NOMO-1 (cell line): Measurements from ENCODE around the gene IL17RE.
"Not testable (repeated sequence)": the region's sequence is repeated elsewhere in the genome, so short reads cannot be mapped to it uniquely, and the experiment has no call there.

ENCODE experiments used
- DNase-seq, 2 experiments: peaks; one replicate each; lab custom pipeline; 2025; ENCODE audit not compliant: unreplicated experiment in 2 of 2; lab: John Stamatoyannopoulos, UW

The IL17RE gene

DNA sequence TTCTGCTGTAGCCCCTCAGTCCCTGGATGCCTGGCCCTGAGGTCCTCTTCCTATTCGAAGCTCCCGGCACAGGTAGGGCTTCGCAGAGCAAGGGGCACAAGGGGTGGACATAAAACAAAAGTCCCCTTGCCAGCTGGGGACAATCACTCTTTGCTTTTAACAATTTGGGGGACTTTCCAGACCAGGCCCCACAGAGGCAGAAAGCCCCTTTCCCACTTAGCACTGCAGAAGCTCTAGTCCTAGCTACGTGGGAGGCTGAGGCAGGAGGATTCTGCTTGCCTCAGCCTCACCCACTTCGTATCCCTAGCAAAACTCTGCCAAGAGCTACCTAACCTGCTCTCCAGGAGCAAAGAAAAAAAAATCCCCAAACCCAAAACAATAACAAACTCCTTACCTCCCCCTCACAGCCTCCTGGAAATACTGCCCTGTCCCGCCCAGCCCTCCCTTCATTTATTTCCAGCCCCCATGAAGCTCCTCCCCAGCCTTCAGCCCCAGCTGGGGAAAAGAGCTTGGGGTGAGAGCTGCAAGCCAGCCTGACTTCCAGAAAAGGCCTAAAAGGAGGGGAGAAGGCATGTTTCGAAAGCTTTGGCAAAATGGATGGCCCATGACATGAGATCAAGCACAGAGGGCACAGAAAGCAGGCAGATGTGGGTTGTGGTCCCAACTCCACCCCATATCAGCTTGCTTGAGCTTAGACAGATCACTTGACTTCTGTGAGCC is 22.7 kb upstream of the IL17RE start, which contains the start of gene CIDEC:
Gene CIDEC (minus strand): TSS at position 424 of the 720 bp plus-strand sequence. CDS start 1,767 bp downstream, outside the sequence.
- no peak for DNase-seq

DNA sequence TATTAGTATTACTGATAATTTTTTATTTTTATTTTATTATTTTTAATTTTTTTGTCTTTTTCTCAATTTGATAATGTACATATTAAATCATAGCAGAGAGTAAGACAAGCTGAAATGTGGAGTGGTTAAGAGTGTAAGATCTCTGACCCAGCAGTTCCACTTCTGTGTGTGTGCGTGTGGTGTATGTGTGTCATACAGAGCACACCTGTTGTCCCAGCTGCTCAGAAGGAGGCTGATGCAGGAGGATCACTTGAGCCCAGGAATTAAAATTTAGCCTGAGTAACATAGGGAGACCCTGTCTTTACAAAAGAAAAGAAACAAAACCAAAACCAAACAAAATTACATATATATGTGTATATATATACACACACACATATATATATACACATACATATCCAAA is 21.2 kb upstream of the IL17RE start:
- DNase-seq, result no peak

DNA sequence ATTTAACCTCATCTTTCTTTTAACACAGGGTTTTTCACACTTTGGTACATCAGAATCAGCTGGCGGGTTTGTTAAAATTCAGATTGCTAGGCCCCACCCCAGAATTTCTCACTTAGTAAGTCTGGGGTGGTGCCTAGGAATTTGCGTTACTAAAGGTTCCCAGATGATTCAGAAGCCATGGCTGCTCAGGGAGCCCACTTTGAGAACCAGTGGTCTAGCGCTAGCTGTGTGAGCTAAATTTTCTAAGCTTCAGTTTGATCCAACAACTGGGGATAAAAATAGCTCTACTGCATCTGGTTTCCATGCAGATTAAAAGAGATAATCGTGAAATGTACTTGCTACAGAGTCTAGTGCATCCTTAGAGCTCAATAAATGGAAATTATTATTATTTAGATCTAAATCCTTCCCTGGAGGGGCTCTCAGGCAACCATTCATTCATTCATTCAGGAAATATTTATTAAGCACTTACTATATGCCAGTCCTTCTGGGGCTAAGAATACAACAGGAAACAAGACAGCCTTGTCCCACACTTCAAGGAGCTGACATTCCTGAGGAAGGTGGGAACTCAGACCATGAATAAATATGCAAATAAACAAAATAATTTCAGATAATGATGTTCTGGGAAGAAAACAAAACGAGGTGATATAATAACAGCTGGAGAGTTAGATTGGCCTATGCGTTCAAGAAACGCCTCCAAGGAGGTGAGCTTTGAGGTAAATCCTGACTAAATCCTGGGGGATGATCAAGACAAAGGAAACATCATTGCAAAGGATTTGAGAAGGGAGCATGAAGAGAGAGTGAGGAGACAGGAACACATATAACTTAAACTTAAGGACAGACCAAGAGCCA is 18.7 kb upstream of the IL17RE start:
- no peak for DNase-seq

DNA sequence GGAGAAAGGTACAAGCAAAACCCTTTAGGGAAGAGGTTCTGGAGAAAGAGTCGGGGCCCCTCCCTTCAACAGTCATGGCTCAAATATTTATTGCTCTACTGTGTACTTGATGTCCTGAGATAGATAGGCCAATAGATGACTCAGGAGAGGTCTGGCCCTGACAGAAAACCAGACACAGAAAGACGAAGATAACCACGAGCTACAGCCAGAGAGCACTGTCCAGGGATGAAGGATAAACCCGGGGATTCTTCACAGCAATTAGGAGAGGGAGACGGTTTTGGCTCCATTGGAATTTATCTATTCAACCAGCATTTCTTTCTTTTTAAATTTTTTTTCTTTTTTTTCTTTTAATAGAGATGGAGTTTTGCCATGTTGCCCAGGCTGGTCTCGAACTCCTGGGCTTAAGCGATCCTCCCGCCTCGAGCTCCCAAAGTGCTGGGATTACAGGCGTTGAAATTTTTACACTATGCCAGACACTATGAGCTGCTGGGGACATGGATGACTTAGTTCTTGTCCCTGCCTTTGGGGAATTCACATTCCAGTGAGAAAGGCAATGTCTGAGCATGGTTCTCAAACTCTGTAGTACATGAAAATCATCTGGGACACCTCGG is 18.0 kb upstream of the IL17RE start:
- DNase-seq, result no peak

DNA sequence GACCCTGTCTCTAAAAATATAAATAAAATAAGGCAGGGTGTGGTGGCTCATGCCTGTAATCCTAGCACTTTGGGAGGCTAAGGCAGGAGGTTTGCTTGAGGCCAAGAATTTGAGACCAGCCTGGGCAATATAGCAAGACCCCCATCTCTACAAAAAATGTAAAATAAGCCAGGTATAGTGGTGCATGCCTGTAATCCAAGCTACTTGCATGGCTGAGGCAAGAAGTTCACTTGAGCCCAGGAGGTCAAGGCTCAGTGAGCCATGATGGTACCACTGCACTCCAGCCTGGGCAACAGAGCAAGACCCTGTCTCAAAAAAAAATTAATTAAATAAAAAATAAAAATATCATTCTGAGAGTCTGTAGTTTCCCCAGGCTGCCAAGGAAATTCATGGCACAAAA is 16.3 kb upstream of the IL17RE start:
- DNase-seq, result no peak

DNA sequence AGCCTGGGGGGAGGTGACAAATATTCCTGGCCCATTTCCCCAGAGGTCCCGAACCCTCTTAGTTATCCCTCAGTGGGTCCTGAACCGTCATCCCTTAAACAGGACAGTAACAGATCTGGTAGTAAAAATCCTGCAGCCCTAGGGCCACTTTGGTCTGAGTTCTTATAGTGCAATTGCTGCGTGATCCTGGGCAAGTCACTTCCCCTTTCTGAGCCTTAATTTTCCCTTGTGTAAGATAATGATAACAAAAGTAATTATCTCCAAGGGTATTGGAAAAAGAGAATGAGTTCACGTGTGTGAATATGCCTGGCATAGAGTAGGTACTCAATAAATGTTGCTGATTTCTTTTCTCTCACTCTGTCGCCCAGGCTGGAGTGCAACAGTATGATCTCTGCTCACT is 15.2 kb upstream of the IL17RE start:
- DNase-seq, result peak in 1 of 2 experiments; percentile 64

DNA sequence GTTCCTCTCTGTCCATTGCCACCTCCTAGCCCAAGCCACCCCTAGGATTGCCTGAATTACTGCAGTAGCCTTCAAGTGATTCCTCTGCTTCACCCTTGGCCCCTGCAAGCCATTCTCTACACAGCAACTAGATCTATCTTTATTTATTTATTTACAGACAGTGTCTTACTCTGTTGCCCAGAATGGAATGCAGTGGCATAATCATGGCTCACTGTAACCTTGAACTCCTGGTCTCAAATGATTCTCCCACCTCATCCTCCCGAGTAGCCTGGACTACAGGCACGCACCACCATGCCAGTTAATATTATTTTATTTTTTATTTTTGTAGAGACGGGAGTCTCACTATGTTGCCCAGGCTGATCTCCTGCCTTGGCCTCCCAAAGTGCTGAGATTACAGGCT is 14.1 kb upstream of the IL17RE start:
- no peak for DNase-seq

DNA sequence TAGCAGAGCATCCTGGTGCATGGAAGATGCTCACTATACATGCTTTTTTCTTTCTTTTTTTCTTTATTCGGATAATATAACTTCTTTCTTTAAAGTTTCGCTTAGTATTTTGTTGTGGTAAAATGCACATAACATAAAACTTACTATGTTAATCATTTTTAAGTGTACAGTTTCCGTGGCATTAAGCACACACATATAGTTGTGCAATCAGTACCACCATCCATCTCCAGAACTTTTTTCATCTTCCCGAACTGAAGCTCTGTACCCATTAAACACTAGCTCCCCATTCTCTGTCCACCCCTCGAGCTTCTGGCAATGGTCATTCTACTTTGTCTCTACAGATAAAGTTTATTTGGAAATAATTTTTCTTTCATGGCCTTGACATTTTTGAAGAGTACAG is 13.2 kb upstream of the IL17RE start:
- no peak for DNase-seq

DNA sequence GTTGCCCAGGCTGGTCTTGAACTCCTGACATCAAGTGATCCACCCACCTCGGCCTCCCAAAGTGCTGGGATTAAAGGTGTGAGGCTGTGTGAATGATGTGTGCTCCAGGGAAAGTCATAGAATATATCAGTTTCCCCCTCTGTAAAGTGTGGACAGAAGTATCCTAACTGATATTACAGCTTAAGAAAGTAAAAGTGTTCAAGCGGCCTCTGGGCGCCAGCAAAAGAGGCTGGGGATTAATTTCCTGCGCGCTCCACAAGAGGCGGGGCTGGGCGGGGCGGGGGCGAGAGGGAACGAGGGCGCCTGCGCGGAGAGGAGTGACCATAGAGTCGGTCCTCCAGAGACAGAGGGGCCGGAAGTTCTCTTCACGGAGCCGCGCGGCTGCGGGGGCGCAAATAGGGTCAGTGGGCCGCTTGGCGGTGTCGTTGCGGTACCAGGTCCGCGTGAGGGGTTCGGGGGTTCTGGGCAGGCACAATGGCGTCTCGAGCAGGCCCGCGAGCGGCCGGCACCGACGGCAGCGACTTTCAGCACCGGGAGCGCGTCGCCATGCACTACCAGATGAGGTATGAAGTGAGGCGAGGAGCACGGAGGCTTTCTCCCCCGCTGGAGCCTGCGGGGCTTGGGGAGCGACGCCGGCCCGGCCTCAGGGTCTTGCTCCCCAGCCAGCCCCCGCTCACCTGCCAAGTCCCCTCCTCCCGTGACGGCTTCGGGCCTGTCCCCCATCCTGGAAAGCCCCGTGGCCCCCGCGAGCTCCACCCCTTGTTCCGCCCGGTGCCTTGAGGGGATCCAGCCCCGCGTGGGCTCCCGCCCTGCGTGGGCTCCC is 12.2 kb upstream of the IL17RE start, which contains the start of gene JAGN1:
Gene JAGN1 (plus strand): TSS at position 362 of the 823 bp plus-strand sequence. CDS start 113 bp downstream, at position 475.
- peak; percentile 78 to 79 for DNase-seq

DNA sequence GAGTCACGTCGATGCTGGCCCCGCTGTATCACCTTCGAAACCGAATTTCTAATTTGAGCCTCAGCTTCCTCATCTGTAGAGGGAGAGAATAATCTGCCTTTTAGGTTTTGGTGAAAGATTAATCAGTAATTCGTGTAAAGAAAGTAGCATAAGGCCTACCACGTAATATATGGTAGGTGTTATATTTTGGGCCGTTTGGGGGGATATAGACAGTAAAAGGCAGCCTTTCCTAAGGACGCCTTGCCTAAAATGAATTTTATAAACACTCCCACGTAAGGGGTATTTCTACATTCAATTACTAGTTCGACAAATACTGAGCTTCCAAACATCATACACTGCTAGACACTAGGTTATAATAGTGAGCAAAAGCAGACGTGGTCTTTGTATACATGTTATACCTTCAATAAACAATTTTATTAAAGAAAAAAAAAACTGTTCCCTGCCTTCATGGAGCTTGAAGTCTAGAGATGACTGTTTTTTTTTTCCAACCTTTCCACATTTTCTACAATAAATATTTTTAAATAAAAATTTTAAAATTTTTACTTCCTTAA is 11.5 kb upstream of the IL17RE start:
- peak in 1 of 2 experiments; percentile 23 for DNase-seq

DNA sequence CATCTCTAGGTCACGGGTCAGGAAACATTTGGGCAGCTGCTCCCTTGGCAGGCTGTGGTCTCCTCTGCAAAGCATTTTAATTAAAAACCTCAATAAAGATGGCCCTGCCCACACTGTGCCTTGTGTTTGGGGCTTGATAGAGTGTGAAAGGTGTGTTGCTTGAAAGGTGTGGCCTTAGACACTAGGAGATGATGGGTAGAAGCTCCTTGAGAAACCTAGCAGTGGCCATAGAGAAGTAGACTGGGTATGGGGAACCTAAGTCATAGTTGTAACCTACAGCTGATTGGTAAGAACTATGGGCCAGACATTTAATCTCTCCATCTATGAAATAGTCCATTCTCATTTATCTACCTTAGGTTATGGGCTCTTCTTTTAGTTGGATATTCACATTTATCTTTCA is 8.9 kb upstream of the IL17RE start:
- no peak for DNase-seq

DNA sequence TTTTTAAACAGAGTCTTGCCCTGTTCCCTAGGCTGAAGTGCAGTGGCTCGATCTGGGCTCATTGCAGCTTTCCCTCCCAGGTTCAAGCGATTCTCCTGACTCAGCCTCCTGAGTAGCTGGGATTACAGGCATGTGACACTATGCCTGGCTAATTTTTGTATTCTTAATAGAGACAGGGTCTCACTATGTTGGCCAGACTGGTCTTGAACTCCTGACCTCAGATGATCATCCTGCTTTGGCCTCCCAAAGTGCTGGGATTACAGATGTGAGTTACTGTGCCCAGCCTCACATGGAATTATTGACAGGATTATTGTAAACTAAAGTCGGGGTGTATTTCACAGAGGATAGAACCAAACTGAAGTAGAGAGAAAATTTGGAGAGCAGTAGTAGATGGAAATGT is 6.9 kb upstream of the IL17RE start:
- not testable (repeated sequence) for DNase-seq

DNA sequence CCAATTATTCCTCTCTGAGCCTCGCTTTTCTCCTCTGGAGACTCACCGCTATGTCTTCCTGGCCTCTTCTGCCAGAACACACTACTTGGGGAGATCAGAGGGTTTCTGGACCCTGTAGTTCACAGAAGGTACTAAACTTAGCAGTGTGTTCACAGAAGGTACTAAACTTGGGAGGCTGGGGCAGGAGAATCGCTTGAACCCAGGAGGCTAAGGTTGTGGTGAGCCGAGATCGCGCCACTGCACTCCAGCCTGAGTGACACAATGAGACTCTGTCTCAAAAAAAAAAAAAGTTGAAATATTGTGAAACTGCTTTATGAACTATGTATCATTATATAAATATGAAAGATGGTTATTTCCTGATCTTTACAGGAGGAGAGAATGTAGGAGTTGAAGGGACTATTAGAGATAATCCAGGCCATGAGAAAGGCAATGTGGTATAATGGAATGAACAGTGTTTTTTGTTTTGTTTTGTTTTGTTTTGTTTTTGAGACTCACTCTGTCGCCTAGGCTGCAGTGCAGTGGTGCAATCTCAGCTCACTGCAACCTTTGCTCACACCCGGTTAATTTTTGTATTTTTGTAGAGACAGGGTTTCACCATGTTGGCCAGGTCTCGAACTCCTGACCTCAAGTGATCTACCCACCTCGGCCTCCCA is 5.8 kb upstream of the IL17RE start:
- not testable (repeated sequence) for DNase-seq

DNA sequence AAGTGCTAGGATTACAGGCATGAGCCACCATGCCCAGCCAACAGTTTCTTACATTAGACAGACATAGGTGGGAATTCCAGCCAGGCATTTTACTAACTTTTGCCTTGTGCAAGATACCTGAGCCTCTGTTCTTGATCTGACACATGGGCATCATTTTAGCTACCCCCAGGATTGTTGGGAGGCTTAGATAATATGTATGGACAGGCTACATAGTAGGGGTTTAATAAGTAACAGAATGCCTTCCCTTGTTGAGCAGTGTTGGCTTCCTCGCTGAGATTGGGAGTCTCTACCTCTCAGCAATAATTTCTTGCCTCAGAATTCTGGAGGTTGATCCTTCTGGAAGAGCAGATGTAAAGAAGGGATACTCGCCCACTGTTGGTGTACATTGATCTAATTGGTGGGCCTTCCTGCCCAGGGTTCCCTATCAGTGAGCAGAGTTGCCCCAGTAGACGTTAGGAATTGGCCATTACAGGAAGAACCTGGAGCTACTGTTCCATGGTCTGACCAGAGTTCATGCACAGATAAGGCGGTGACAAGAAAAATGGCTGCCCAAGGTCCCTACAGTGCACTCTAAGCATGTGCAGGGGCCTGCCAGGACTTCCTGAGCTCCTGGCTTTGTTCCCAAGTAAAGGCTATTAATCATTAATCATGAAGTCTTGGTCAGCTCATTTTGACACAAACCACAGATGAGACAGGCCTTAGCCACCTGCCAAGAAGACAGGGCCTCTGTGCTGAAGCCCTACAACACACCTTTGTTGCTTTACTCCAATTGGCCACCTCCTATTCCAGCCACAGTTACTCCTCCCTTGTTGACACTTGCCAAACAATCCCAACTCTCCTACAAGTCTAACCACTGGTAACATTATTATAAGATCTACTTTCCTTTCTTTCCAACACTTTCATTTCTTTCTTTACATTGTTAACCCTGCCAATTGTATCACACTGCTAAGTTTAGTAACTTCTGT is 5.0 kb upstream of the IL17RE start:
- no peak for DNase-seq

DNA sequence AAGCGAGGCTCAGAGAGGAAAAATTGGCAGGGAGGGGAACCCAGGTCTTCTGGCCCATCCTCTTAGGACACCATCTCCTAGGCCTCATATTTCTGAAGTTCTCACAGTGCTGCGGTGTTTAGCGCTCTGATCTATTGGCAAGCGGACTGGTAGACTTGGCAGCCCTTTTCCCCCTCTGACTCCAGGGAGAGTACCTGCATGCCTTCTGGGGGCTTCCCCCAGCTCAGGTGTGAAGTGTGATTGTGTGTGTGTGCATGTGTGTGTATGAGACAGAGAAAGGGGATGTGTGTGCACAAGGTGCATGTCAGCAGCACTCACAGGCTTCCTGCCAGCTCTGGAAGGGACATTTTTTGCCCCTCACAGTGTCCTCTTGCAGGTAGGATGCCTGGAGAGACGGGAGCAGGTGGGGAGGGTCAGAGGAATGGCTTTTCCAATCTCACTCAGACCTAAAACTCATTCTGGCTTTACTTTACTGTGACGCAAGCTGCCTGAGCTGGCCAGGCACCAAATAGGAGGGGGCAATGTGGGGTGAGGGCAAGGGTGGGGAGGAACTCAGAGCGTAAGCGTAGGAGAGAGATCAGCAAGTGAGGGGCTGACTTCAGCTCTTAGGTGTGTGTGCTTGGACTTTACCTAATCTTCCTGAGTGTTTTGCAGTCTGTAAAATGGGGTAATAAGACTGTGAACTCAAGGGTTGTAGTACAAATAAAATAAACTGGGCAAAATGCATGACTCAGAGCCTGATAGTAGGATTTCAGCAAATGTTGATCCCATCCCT is 4.0 kb upstream of the IL17RE start:
- DNase-seq, result no peak

DNA sequence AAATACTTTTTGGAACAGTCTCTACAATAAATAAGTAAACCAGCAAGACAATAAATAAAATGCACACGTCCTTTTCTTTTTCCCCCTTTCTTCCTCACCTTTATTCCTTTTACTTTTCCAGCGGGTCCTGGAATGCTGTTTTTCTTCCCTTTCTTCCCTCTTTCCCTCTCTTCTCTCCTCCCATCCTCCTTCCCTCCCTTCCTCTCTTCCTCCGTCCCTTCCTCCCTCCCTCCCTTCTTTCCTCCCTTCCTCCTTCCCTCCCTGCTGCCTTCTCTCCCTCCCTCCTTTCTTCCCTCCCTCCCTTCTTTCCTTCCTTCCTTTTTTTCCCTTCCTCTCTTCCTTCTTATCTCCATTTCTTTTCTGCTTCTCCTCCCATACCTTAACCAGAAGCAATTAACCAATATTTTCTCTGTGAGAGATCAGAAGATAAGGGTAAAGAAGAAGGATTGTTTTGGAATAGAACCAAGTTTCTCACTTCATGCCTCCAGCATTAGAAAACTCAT is 3.3 kb upstream of the IL17RE start:
- no peak for DNase-seq

DNA sequence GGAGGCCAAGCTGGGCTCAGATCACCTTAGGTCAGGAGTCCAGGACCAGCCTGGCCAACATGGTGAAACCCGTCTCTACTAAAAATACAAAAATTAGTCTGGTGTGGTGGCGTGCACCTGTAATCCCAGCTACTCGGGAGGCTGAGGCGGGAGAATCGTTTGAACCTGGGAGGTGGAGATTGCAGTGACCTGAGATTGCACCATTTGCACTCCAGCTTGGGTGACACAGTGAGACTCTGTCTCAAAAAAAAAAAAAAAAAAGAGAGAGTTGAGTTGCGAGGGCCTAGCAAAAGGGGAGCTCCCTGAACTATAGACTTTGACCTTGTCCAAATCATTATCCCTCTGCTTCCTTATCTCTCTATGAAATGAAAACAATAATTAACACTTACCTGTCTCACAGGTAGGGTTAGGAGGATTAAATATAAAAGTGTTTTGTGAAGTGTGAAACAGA is 1.7 kb upstream of the IL17RE start:
- DNase-seq, result not testable (repeated sequence)

DNA sequence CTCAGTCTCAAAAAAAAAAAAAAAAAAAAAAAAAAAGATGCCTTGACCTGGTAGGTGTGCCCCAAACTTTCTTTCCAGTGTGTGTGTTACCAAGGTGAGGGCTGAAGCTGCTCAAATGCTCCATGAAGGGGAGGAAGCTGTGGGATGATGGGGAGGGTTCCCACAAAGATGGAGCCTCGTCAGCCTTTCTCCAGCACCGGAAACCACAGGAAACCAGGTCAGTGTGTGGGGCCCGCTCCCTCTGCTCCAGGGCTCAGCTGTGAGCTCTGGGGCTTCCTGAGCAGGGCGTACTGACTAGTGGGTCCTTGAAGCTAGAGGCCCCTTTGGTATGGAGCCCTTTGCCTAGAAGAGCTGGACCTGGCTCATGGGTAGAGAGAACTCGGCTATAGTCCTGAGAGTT is 681 bp upstream of the IL17RE start:
- DNase-seq, result no peak
